NCI-H2081 treated with DMSO at 0.1 percent for 48 hours (cell line): ENCODE data around the gene FN3KRP.
"Not testable (repeated sequence)": the region's sequence is repeated elsewhere in the genome, so short reads cannot be mapped to it uniquely, and the experiment has no call there.

Experiments used
- DNase-seq: peaks from one replicate; lab custom pipeline; 2025; lab: John Stamatoyannopoulos, UW

Gene FN3KRP

GRCh38 chr17:82743344-82744219 lies 27.1 kb downstream of the FN3KRP start:
- no peak for DNase-seq

GRCh38 chr17:82744736-82745135 lies 28.2 kb downstream of the FN3KRP start:
- DNase-seq, result not testable (repeated sequence)

- DNase-seq, result no peak
These were observed 29.0 kb downstream of the FN3KRP start for GRCh38 chr17:82745524-82745923.

GRCh38 chr17:82748756-82749155 lies 32.2 kb downstream of the FN3KRP start:
- DNase-seq, result no peak

GRCh38 chr17:82750241-82750908 lies 33.9 kb downstream of the FN3KRP start:
- no peak for DNase-seq

GRCh38 chr17:82751171-82751570 lies 34.7 kb downstream of the FN3KRP start:
- DNase-seq, result no peak

- no peak for DNase-seq
These were observed 35.3 kb downstream of the FN3KRP start, which contains the start of gene TBCD for GRCh38 chr17:82751571-82752370. Gene TBCD (plus strand): TSS chr17:82752065. CDS start chr17:82752194, 129 bp downstream.

- DNase-seq, result no peak
These were observed 36.1 kb downstream of the FN3KRP start for GRCh38 chr17:82752371-82753200.

GRCh38 chr17:82753201-82753464 lies 36.6 kb downstream of the FN3KRP start:
- no peak for DNase-seq

- no peak for DNase-seq
These were observed 38.0 kb downstream of the FN3KRP start for GRCh38 chr17:82754297-82755208.

- DNase-seq, result no peak
These were observed 39.7 kb downstream of the FN3KRP start for GRCh38 chr17:82756166-82756565.

GRCh38 chr17:82765371-82765770 lies 48.9 kb downstream of the FN3KRP start:
- DNase-seq, result no peak

GRCh38 chr17:82767041-82767754 lies 50.7 kb downstream of the FN3KRP start:
- no peak for DNase-seq

- no peak for DNase-seq
These were observed 52.5 kb downstream of the FN3KRP start for GRCh38 chr17:82769041-82769440.

GRCh38 chr17:82772026-82772425 lies 55.5 kb downstream of the FN3KRP start:
- no peak for DNase-seq

- DNase-seq, result not testable (repeated sequence)
These were observed 58.0 kb downstream of the FN3KRP start for GRCh38 chr17:82774456-82774855.

GRCh38 chr17:82775001-82775823 lies 58.7 kb downstream of the FN3KRP start:
- DNase-seq, result peak; percentile 25

GRCh38 chr17:82776454-82776853 lies 59.9 kb downstream of the FN3KRP start:
- DNase-seq, result no peak
